HG03565 (cell line): Measurements from ENCODE around the gene PHYKPL.
"Not testable (repeated sequence)": the region's sequence is repeated elsewhere in the genome, so short reads cannot be mapped to it uniquely, and the experiment has no call there.

Experiments used
- ATAC-seq: cut with Tn5 transposase; IDR thresholded peaks from one replicate; pipeline ENCODE4 v1.9.1; 2021; ENCODE audit warnings: mild to moderate bottlenecking, moderate library complexity; ENCODE audit not compliant: unreplicated experiment

PHYKPL gene

GRCh38 chr5:178240341-178240741 is 7.7 kb upstream of the PHYKPL start:
- ATAC-seq = no peak

GRCh38 chr5:178239626-178240301 is 7.2 kb upstream of the PHYKPL start:
- not testable (repeated sequence) for ATAC-seq

- ATAC-seq = no peak
These were observed 6.3 kb upstream of the PHYKPL start for GRCh38 chr5:178238711-178239592.

GRCh38 chr5:178238313-178238635 is 5.7 kb upstream of the PHYKPL start:
- no peak for ATAC-seq

- no peak for ATAC-seq
These were observed 5.1 kb upstream of the PHYKPL start for GRCh38 chr5:178237431-178238312.

GRCh38 chr5:178236679-178237078 is 4.1 kb upstream of the PHYKPL start:
- no peak for ATAC-seq

GRCh38 chr5:178236126-178236525 is 3.5 kb upstream of the PHYKPL start:
- no peak for ATAC-seq

GRCh38 chr5:178235588-178235974 is 3.0 kb upstream of the PHYKPL start:
- no peak for ATAC-seq

- no peak for ATAC-seq
These were observed 2.4 kb upstream of the PHYKPL start for GRCh38 chr5:178234750-178235587.

- no peak for ATAC-seq
These were observed 1.6 kb upstream of the PHYKPL start for GRCh38 chr5:178234121-178234749.

GRCh38 chr5:178232920-178233429 is 373 bp upstream of the PHYKPL start:
- no peak for ATAC-seq

GRCh38 chr5:178231539-178232123 is 971 bp downstream of the PHYKPL start:
- no peak for ATAC-seq

GRCh38 chr5:178230879-178231538 is 1.6 kb downstream of the PHYKPL start:
- ATAC-seq = no peak

- ATAC-seq = no peak
These were observed 2.7 kb downstream of the PHYKPL start for GRCh38 chr5:178229861-178230260.

GRCh38 chr5:178229111-178229510 is 3.5 kb downstream of the PHYKPL start:
- not testable (repeated sequence) for ATAC-seq

- ATAC-seq = no peak
These were observed 4.0 kb downstream of the PHYKPL start for GRCh38 chr5:178228609-178229008.

- no peak for ATAC-seq
These were observed 4.7 kb downstream of the PHYKPL start for GRCh38 chr5:178227929-178228328.

- no peak for ATAC-seq
These were observed 5.4 kb downstream of the PHYKPL start for GRCh38 chr5:178227138-178227659.

- ATAC-seq = no peak
These were observed 7.4 kb downstream of the PHYKPL start for GRCh38 chr5:178225174-178225573.
